GM12875 (cell line): ENCODE data around the gene MIEF1.

Experiments used
- H3K4me3 ChIP-seq: one replicate; pipeline ENCODE4 v1.5.1; 2011; ENCODE audit warnings: low read depth, low read length, control low read depth
- TF ChIP-seq, protein P1 (sequence below): IDR thresholded peaks from 2 replicates; pipeline ENCODE4 v1.5.1; 2011; ENCODE audit warnings: low read depth, mild to moderate bottlenecking, control low read depth, inconsistent platforms, low read length, moderate library complexity, borderline replicate concordance; ENCODE audit not compliant: insufficient read depth

Gene MIEF1

DNA sequence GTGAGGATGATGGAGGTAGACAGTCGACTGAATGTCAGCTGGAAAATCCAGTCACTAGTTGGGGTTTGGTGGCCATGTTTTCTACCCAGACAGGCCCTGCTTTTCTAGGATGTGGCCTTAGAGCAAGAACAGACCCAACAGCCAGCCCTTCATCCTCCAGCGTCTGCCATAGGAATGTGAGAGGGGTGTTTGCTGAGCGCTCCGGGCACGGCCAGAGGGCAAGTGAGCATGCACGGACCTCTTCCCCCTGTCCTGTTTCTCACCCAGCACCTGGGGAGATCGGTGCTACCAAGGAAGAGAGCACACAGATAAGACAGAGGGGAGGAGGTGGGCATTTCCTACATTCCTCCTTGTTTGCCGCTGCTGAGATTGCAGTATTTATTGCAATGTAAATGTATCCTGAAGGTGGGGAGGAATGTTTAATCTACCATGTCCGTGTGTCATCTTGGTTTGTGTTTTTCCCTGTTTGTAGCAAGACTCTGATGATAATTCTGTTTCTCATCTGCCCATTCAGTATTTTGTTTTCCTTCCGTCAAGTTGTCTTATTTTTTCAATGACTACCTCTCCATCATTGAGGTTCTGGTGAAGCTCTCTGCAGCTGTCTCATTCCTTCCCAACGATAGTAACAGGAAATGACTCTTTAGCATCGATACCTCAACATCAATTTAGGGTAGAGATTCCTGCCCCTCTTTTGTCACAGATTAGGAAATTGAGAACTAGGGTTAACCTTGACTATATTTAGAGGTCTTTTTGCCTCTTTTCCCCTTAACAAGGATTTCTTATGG, 13.4 kb downstream of the MIEF1 start:
- TF ChIP-seq, protein P1, sequence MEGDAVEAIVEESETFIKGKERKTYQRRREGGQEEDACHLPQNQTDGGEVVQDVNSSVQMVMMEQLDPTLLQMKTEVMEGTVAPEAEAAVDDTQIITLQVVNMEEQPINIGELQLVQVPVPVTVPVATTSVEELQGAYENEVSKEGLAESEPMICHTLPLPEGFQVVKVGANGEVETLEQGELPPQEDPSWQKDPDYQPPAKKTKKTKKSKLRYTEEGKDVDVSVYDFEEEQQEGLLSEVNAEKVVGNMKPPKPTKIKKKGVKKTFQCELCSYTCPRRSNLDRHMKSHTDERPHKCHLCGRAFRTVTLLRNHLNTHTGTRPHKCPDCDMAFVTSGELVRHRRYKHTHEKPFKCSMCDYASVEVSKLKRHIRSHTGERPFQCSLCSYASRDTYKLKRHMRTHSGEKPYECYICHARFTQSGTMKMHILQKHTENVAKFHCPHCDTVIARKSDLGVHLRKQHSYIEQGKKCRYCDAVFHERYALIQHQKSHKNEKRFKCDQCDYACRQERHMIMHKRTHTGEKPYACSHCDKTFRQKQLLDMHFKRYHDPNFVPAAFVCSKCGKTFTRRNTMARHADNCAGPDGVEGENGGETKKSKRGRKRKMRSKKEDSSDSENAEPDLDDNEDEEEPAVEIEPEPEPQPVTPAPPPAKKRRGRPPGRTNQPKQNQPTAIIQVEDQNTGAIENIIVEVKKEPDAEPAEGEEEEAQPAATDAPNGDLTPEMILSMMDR = no peak
- H3K4me3 ChIP-seq = no peak overlapping the region

DNA sequence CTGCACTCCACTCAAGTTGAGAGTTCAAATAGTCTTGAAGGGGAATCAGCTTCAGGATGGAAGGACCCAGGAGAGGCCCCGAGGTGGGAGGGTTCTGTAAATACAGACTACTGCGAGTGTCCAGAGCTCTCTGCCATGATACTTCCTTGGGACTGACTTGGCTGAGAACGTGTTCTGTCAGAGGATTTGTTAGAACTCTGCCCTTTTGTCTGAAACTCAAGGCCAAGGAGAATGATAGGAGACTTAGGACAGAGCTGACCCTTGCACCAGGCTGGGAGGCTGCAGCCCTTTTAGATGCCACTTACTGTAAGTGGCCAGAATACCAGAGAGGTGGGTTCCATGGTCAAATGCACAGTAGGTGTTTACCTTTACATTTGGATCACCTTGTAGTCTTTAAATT, 15.4 kb downstream of the MIEF1 start:
- TF ChIP-seq, protein P1 = no peak
- no peak overlapping the region for H3K4me3 ChIP-seq

DNA sequence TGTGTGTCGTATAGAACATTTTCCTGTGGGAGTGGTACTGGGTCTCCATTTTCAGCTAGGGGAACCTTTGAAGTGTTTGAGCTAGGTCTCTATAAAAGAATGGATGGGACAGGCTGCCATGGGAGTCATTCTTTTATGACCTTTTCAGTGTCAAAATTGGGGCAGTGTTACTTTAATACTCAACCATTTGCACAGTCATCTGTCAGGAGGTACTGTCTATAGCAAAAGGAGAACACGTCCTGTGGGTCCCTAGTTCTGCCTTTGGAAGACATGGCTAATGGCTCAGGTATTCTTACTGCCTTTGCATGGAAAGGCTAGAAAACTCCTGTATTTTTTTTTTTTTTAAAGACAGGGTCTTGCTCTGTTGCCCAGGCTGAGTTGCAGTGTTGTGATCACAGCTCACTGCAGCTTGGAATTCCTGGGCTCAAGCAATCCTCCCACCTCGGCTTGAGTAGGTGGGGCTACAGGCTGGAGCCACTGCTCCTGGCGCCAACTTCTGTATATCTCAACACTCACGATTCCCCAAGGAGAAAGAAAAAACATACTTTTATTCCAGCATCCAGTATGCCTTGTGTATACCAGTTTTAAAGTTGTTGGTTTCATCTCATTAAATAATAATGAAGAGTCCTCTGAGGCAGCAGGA, 16.2 kb downstream of the MIEF1 start:
- TF ChIP-seq, protein P1 = no peak
- H3K4me3 ChIP-seq = no peak overlapping the region

DNA sequence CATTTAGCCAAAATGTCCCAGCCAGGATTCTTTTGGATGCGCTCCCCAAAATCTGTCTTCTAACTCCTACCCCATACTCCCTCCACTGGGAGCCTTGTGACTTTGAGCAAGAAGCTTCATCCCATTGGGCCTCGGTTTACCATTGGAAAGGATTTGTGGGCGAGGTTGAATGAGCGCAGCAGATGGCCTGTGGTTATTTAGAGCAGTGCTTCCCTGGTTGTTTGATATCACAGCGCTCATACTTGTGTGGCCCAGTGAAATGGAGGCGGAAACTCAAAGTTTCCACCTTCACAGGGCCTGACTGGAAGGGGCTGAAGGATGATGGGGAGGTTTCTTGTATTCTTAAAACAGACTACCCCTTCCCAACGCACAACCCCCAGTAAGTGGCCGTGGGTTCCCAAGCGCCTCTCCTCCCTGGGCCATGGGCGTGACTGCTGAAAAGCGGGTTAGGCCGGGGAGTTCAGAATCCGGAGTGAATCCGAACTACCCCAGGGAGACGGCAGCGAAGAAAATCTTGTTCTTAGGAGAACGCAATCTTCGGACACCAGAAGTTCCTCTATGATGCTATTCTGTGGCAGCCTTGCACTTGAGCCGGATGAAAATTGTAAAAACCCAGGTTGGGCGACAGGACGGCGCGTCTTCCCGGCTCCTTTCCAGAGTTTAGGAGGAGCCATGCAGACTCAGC, 17.0 kb downstream of the MIEF1 start:
- H3K4me3 ChIP-seq = peak overlapping the region; percentile 93
- TF ChIP-seq, protein P1 = no peak

DNA sequence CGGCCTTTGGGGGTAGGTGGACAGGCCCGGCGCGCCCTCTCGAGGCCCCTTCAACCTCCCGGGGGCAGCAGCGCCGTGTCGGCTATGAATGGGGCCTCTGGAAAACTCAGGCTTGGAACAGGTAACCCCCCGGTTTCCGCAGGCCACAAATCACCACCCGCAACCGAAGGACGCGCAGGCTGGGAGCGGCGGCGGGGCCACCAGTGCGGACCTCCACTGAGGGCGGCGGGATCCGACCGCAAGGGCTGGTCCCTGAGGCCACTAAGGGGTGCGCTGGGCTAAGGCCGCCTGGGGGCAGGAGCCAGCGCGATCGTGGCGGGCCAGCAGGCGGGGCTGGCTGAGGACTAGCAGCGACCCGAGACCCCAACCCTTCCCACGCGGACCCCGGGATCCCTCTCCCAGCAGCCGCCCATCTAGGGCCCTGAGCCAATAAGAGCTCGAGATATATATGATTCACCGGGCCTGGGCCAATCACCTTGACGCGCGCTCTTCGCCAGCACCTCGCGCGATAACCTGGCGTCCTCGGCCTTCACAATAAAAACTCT, 17.7 kb downstream of the MIEF1 start:
- peak overlapping the region; percentile 93 for H3K4me3 ChIP-seq
- TF ChIP-seq, protein P1 = peak; percentile 24; the same call in 1 of the 2 replicates

DNA sequence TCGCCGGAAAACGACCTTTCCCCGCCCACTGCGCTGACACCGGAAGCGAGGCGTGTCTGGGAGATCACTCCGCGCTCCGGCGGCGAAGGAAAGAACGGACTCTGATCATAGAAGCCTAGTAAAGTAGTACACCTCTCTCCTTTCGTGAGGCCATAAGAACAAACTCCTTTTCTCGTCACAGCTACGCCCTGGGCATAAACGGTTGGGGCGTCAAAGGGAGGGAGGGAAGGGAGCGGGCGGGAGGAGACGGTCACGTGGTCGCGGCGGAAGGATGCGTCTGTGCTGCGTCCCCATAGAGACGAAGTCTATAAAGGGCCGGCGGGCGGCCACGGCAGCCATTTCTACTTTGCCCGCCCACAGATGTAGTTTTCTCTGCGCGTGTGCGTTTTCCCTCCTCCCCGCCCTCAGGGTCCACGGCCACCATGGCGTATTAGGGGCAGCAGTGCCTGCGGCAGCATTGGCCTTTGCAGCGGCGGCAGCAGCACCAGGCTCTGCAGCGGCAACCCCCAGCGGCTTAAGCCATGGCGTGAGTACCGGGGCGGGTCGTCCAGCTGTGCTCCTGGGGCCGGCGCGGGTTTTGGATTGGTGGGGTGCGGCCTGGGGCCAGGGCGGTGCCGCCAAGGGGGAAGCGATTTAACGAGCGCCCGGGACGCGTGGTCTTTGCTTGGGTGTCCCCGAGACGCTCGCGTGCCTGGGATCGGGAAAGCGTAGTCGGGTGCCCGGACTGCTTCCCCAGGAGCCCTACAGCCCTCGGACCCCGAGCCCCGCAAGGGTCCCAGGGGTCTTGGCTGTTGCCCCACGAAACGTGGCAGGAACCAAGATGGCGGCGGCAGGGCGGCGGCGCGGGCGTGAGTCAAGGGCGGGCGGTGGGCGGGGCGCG, 18.4 kb downstream of the MIEF1 start, which contains the start of gene ATF4:
ATF4 (plus strand) TSS at position 337 of the 880 bp plus-strand sequence. CDS start 884 bp downstream, outside the sequence.
- H3K4me3 ChIP-seq = peak within 1 kb of the TSS; percentile 93
- TF ChIP-seq, protein P1 = no peak

- H3K4me3 ChIP-seq = peak overlapping the region; percentile 93
Measured at GRCh38 chr22:39521106-39521885, 19.2 kb downstream of the MIEF1 start.

DNA sequence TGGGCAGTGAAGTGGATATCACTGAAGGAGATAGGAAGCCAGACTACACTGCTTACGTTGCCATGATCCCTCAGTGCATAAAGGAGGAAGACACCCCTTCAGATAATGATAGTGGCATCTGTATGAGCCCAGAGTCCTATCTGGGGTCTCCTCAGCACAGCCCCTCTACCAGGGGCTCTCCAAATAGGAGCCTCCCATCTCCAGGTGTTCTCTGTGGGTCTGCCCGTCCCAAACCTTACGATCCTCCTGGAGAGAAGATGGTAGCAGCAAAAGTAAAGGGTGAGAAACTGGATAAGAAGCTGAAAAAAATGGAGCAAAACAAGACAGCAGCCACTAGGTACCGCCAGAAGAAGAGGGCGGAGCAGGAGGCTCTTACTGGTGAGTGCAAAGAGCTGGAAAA, 20.0 kb downstream of the MIEF1 start:
- H3K4me3 ChIP-seq = peak overlapping the region; percentile 93
